Upper lobe of right lung (tissue), 1 donor: Measurements from ENCODE around the gene THBS2. TPM values are rescaled to one million over a fixed set of nuclear protein-coding genes. Genes with fewer than 3 reads are reported as not detected.

Experiments used
- ATAC-seq: fragments of 200-7000 bp; cut with Tn5 transposase; one replicate; pipeline ENCODE4 v1.9.1; 2020; ENCODE audit warnings: mild to moderate bottlenecking, moderate library complexity
- DNase-seq: peaks from one replicate; pipeline ENCODE4 v3.0.0-alpha.2; 2020
- H3K27ac ChIP-seq: fragments of 200-600 bp; one replicate; pipeline ENCODE4 v1.8.0; 2022
- H3K27me3 ChIP-seq: fragments of 200-600 bp; one replicate; pipeline ENCODE4 v1.8.0; 2022; ENCODE audit warnings: mild to moderate bottlenecking
- H3K36me3 ChIP-seq: fragments of 200-600 bp; one replicate; pipeline ENCODE4 v1.8.0; 2022
- H3K4me1 ChIP-seq: fragments of 200-600 bp; one replicate; pipeline ENCODE4 v1.8.0; 2022
- H3K4me3 ChIP-seq: fragments of 200-600 bp; one replicate; pipeline ENCODE4 v1.8.0; 2022; ENCODE audit warnings: mild to moderate bottlenecking
- H3K9me3 ChIP-seq: fragments of 200-600 bp; one replicate; pipeline ENCODE4 v1.8.0; 2022
- CTCF ChIP-seq: fragments of 200-600 bp; IDR thresholded peaks from one replicate; pipeline ENCODE4 v1.8.0; 2022; ENCODE audit warnings: antibody characterized with exemption
- intact Hi-C: fragments of 100-400 bp; cut with DNase I; formaldehyde crosslinking; loops from one replicate; pipeline ENCODE4 v1.11.0; 2022
- total RNA-seq: library from RNA; stranded (reverse); fragmentation: NEBNext Ultra II Directional; extraction: Animal tissue kit (Norgen Biotek cat#: 25700); gene quantifications from one replicate; pipeline ENCODE4 v1.2.1, GENCODE V29; 2021
- donor health status: DM: no; HTN: yes; CAD: no; lungs with severe emphysema.

Gene THBS2
- total RNA-seq, 1 donor from 2014 or later: 23.7 TPM

GRCh38 chr6:169232507-169232931 lies 21.1 kb downstream of the THBS2 start:
- Histone ChIP-seq H3K36me3 (no peaks in the 10 kb centered on the region), H3K9me3 (no peaks in the 10 kb centered on the region), H3K27me3 (no peaks in the 10 kb centered on the region), H3K4me1 (no peaks in the 10 kb centered on the region), H3K4me3 (no peak overlapping the region), H3K27ac (no peak overlapping the region)
- no peak for DNase-seq
- TF ChIP-seq CTCF: no peak
- ATAC-seq: no peak
- intact Hi-C loops: no loop called here

GRCh38 chr6:169231790-169232506 lies 21.7 kb downstream of the THBS2 start:
- no peak for DNase-seq
- H3K36me3 ChIP-seq: no peaks in the 10 kb centered on the region
- H3K27ac ChIP-seq: no peak overlapping the region
- TF ChIP-seq CTCF: no peak
- no peak for ATAC-seq
- intact Hi-C loops: no loop called here
- no peaks in the 10 kb centered on the region for H3K27me3 ChIP-seq
- H3K4me3 ChIP-seq: no peak overlapping the region
- no peaks in the 10 kb centered on the region for H3K9me3 ChIP-seq
- H3K4me1 ChIP-seq: no peaks in the 10 kb centered on the region

GRCh38 chr6:169230946-169231789 lies 22.5 kb downstream of the THBS2 start:
- intact Hi-C loops: no loop called here
- TF ChIP-seq CTCF: no peak
- Histone ChIP-seq H3K36me3 (no peaks in the 10 kb centered on the region), H3K9me3 (no peaks in the 10 kb centered on the region), H3K4me3 (no peak overlapping the region), H3K27ac (no peak overlapping the region), H3K4me1 (no peaks in the 10 kb centered on the region), H3K27me3 (no peaks in the 10 kb centered on the region)
- DNase-seq: no peak
- no peak for ATAC-seq

GRCh38 chr6:169230322-169230665 lies 23.4 kb downstream of the THBS2 start:
- TF ChIP-seq CTCF: no peak
- H3K27me3 ChIP-seq: no peaks in the 10 kb centered on the region
- no peak overlapping the region for H3K27ac ChIP-seq
- intact Hi-C loops: no loop called here
- DNase-seq: no peak
- no peak for ATAC-seq
- H3K9me3 ChIP-seq: no peaks in the 10 kb centered on the region
- H3K36me3 ChIP-seq: no peaks in the 10 kb centered on the region
- no peaks in the 10 kb centered on the region for H3K4me1 ChIP-seq
- no peak overlapping the region for H3K4me3 ChIP-seq

GRCh38 chr6:169229615-169230321 lies 23.9 kb downstream of the THBS2 start:
- intact Hi-C loops: no loop called here
- DNase-seq (no peak), ATAC-seq (no peak)
- TF ChIP-seq CTCF: no peak
- Histone ChIP-seq H3K27me3 (no peaks in the 10 kb centered on the region), H3K4me1 (no peaks in the 10 kb centered on the region), H3K36me3 (no peaks in the 10 kb centered on the region), H3K9me3 (no peaks in the 10 kb centered on the region), H3K27ac (no peak overlapping the region), H3K4me3 (no peak overlapping the region)
